WTC11 (cell line): ENCODE results near the gene KCNE2.
"Not testable (repeated sequence)": the region's sequence is repeated elsewhere in the genome, so short reads cannot be mapped to it uniquely, and the experiment has no call there.

Source experiments
- ATF1 ChIP-seq: sonication (generic); formaldehyde crosslinking; IDR thresholded peaks from 2 replicates; pipeline ENCODE4 v1.8.1; 2023; ENCODE audit warnings: mild to moderate bottlenecking, moderate library complexity, missing genetic modification reagents
- CREB1 ChIP-seq: sonication (generic); formaldehyde crosslinking; IDR thresholded peaks from 2 replicates; pipeline ENCODE4 v1.8.0; 2023; ENCODE audit warnings: mild to moderate bottlenecking, missing genetic modification reagents
- CREM ChIP-seq: sonication (generic); formaldehyde crosslinking; IDR thresholded peaks from 2 replicates; pipeline ENCODE4 v1.8.1; 2022; ENCODE audit warnings: mild to moderate bottlenecking, missing genetic modification reagents, moderate library complexity
- ETV6 ChIP-seq: sonication (generic); formaldehyde crosslinking; IDR thresholded peaks from 2 replicates; pipeline ENCODE4 v1.8.1; 2022; ENCODE audit warnings: mild to moderate bottlenecking, missing genetic modification reagents
- FOXK1 ChIP-seq: sonication (generic); formaldehyde crosslinking; IDR thresholded peaks from 2 replicates; pipeline ENCODE4 v1.8.0; 2022; ENCODE audit warnings: mild to moderate bottlenecking, moderate library complexity, missing genetic modification reagents
- JUN ChIP-seq: sonication (generic); formaldehyde crosslinking; IDR thresholded peaks from 2 replicates; pipeline ENCODE4 v1.8.0; 2023; ENCODE audit warnings: mild to moderate bottlenecking, missing genetic modification reagents
- MYBL2 ChIP-seq: sonication (generic); formaldehyde crosslinking; IDR thresholded peaks from 2 replicates; pipeline ENCODE4 v1.8.1; 2023; ENCODE audit warnings: mild to moderate bottlenecking, moderate library complexity, missing genetic modification reagents
- NR2C2 ChIP-seq: sonication (generic); formaldehyde crosslinking; IDR thresholded peaks from 2 replicates; pipeline ENCODE4 v1.8.0; 2022; ENCODE audit warnings: mild to moderate bottlenecking, missing genetic modification reagents
- PRRX2 ChIP-seq: fragments of 250-450 bp; sonication (Bioruptor Pico); IDR thresholded peaks from 2 replicates; pipeline ENCODE4 v1.8.0; 2021; ENCODE audit warnings: mild to moderate bottlenecking
- ZNF232 ChIP-seq: sonication (generic); formaldehyde crosslinking; IDR thresholded peaks from 2 replicates; pipeline ENCODE4 v1.8.0; 2022; ENCODE audit warnings: mild to moderate bottlenecking, missing genetic modification reagents
- TF ChIP-seq, protein P1 (sequence below): sonication (generic); formaldehyde crosslinking; IDR thresholded peaks from 2 replicates; pipeline ENCODE4 v1.8.1; 2022; ENCODE audit warnings: mild to moderate bottlenecking, missing genetic modification reagents, moderate library complexity, borderline replicate concordance
- TF ChIP-seq, protein P2 (sequence below): sonication (generic); formaldehyde crosslinking; IDR thresholded peaks from 2 replicates; pipeline ENCODE4 v1.8.0; 2022; ENCODE audit warnings: mild to moderate bottlenecking, missing genetic modification reagents
- TF ChIP-seq, protein P3 (sequence below): fragments of 200-600 bp; IDR thresholded peaks from 2 replicates; pipeline ENCODE4 v1.8.0; 2022; ENCODE audit warnings: antibody characterized with exemption
- TF ChIP-seq, protein P4 (sequence below): sonication (generic); formaldehyde crosslinking; IDR thresholded peaks from 2 replicates; pipeline ENCODE4 v1.8.1; 2023; ENCODE audit warnings: mild to moderate bottlenecking, missing genetic modification reagents, moderate library complexity

DNA sequence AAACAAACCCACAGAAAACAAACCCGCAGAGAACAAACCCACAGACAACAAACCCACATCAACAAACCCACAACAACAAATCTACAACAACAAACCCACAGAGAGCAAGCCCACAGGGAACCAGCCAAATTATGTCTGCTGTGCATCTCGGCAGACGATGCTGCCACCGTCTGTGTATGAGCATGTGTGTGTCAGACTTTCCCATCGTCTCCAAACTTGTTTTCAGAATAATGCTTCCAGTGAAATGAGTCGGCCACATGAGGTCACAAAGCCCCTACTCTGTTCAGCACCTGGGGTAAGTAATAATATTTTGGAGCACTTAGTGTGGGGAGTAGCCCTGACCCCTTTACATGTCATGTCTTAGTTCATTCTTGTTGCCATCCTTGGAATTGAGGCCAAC is 42.3 kb downstream of the KCNE2 start:
- not testable (repeated sequence) for TF ChIP-seq CREM (CRISPR knock-in tag); MYBL2; ZNF232 (CRISPR knock-in tag); JUN (CRISPR knock-in tag); CREB1 (CRISPR knock-in tag); FOXK1 (CRISPR knock-in tag); NR2C2 (CRISPR knock-in tag); PRRX2 (CRISPR knock-in tag); ETV6 (CRISPR knock-in tag); ATF1 (CRISPR knock-in tag)
- TF ChIP-seq, protein P1, sequence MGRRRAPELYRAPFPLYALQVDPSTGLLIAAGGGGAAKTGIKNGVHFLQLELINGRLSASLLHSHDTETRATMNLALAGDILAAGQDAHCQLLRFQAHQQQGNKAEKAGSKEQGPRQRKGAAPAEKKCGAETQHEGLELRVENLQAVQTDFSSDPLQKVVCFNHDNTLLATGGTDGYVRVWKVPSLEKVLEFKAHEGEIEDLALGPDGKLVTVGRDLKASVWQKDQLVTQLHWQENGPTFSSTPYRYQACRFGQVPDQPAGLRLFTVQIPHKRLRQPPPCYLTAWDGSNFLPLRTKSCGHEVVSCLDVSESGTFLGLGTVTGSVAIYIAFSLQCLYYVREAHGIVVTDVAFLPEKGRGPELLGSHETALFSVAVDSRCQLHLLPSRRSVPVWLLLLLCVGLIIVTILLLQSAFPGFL (CRISPR knock-in tag) = not testable (repeated sequence)
- TF ChIP-seq, protein P2, sequence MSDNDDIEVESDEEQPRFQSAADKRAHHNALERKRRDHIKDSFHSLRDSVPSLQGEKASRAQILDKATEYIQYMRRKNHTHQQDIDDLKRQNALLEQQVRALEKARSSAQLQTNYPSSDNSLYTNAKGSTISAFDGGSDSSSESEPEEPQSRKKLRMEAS (CRISPR knock-in tag) = not testable (repeated sequence)
- TF ChIP-seq, protein P3, sequence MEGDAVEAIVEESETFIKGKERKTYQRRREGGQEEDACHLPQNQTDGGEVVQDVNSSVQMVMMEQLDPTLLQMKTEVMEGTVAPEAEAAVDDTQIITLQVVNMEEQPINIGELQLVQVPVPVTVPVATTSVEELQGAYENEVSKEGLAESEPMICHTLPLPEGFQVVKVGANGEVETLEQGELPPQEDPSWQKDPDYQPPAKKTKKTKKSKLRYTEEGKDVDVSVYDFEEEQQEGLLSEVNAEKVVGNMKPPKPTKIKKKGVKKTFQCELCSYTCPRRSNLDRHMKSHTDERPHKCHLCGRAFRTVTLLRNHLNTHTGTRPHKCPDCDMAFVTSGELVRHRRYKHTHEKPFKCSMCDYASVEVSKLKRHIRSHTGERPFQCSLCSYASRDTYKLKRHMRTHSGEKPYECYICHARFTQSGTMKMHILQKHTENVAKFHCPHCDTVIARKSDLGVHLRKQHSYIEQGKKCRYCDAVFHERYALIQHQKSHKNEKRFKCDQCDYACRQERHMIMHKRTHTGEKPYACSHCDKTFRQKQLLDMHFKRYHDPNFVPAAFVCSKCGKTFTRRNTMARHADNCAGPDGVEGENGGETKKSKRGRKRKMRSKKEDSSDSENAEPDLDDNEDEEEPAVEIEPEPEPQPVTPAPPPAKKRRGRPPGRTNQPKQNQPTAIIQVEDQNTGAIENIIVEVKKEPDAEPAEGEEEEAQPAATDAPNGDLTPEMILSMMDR = not testable (repeated sequence)
- TF ChIP-seq, protein P4, sequence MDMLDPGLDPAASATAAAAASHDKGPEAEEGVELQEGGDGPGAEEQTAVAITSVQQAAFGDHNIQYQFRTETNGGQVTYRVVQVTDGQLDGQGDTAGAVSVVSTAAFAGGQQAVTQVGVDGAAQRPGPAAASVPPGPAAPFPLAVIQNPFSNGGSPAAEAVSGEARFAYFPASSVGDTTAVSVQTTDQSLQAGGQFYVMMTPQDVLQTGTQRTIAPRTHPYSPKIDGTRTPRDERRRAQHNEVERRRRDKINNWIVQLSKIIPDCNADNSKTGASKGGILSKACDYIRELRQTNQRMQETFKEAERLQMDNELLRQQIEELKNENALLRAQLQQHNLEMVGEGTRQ = not testable (repeated sequence)
